K562 (cell line): ENCODE data around the gene LRRC39. TPM values are rescaled to one million over a fixed set of nuclear protein-coding genes. Genes with fewer than 3 reads are reported as not detected.

Experiments
- DPF2 ChIP-seq: fragments of 450-650 bp; IDR thresholded peaks from 2 replicates; pipeline ENCODE4 v1.6.1; 2016
- KLF10 ChIP-seq: fragments of 250-450 bp; sonication (Bioruptor Pico); IDR thresholded peaks from 2 replicates; pipeline ENCODE4 v1.6.1; 2021; ENCODE audit warnings: matching md5 sums
- NR3C1 ChIP-seq: sonication (generic); formaldehyde crosslinking; IDR thresholded peaks from 2 replicates; pipeline ENCODE4 v1.8.1; 2022; ENCODE audit warnings: missing genetic modification reagents
- SMAD1 ChIP-seq: fragments of 150-350 bp; IDR thresholded peaks from 2 replicates; pipeline ENCODE4 v1.6.1; 2014; ENCODE audit warnings: low read length, low read depth; ENCODE audit not compliant: partially characterized antibody
- SMC3 ChIP-seq: conservative IDR thresholded peaks from 2 replicates; pipeline ENCODE4 v1.6.1; 2011; ENCODE audit warnings: low read depth, low read length, improper control_type of control experiment; ENCODE audit not compliant: insufficient read depth
- TAF7 ChIP-seq: fragments of 450-650 bp; IDR thresholded peaks from 2 replicates; pipeline ENCODE4 v1.6.1; 2016; ENCODE audit warnings: missing genetic modification characterization, missing compliant biosample characterization
- ZKSCAN3 ChIP-seq: fragments of 250-450 bp; sonication (Bioruptor Pico); IDR thresholded peaks from 2 replicates; pipeline ENCODE4 v1.4.0; 2020
- ZKSCAN8 ChIP-seq: fragments of 200-800 bp; sonication (Bioruptor generic); IDR thresholded peaks from 2 replicates; pipeline ENCODE4 v1.6.1; 2016; ENCODE audit warnings: missing genetic modification characterization, missing compliant biosample characterization
- ZNF133 ChIP-seq: fragments of 250-450 bp; sonication (Bioruptor Pico); IDR thresholded peaks from 2 replicates; pipeline ENCODE4 v1.4.0; 2020; ENCODE audit warnings: mild to moderate bottlenecking
- ZNF224 ChIP-seq: sonication (generic); formaldehyde crosslinking; IDR thresholded peaks from 2 replicates; pipeline ENCODE4 v1.8.0; 2022; ENCODE audit warnings: mild to moderate bottlenecking, missing genetic modification reagents
- ZNF707 ChIP-seq: fragments of 250-450 bp; sonication (Bioruptor Pico); conservative IDR thresholded peaks from 2 replicates; pipeline ENCODE4 v1.8.0; 2022; ENCODE audit warnings: inconsistent platforms, mild to moderate bottlenecking, moderate library complexity
- ZNF780A ChIP-seq: fragments of 250-450 bp; sonication (Bioruptor Pico); IDR thresholded peaks from 2 replicates; pipeline ENCODE4 v1.5.0; 2021; ENCODE audit warnings: mild to moderate bottlenecking
- polyA plus RNA-seq, 8 experiments: library from polyadenylated mRNA; depleted of rRNA in 4 of 8; stranded (reverse) in 5 of 8; unstranded in 3 of 8; fragments of >200 nt; fragmentation: Nextera tagmentation in 2 of 8; fragmentation: Illumina TruSeq in 1 of 8; extraction: Ambion mirVana in 2 of 8; extraction: Trizol in 1 of 8; gene quantifications; 2 replicates each; pipeline versions ENCODE4 v1.2.1 to v1.2.3, GENCODE V29; 2011 to 2014; ENCODE audit warnings: inconsistent platforms in 1 of 8, missing spikeins in 1 of 8
- total RNA-seq, 7 experiments: library from RNA; depleted of rRNA in 6 of 7; stranded (reverse); fragments of >200 nt in 6 of 7; fragmentation: Illumina TruSeq in 2 of 7; extraction: Trizol in 2 of 7; gene quantifications; 2 replicates each; pipeline versions ENCODE4 v1.2.1 to v1.2.3, GENCODE V29; 2011 to 2021; ENCODE audit warnings: low replicate concordance in 1 of 7
- TF ChIP-seq, protein P1 (sequence below): fragments of 250-450 bp; sonication (Bioruptor Pico); IDR thresholded peaks from 2 replicates; pipeline ENCODE4 v1.8.0; 2021; ENCODE audit warnings: mild to moderate bottlenecking, moderate library complexity
- TF ChIP-seq, protein P2 (sequence below): fragments of 450-650 bp; formaldehyde crosslinking; conservative IDR thresholded peaks from 2 replicates; pipeline ENCODE4 v1.4.0; 2022; ENCODE audit warnings: mild to moderate bottlenecking, missing genetic modification characterization
- TF ChIP-seq, protein P3 (sequence below): fragments of 450-650 bp; formaldehyde crosslinking; IDR thresholded peaks from 2 replicates; pipeline ENCODE4 v1.4.0; 2020; ENCODE audit warnings: mild to moderate bottlenecking, moderate library complexity
- TF ChIP-seq, protein P4 (sequence below): fragments of 450-650 bp; IDR thresholded peaks from 2 replicates; pipeline ENCODE4 v1.7.1; 2018; ENCODE audit warnings: mild to moderate bottlenecking, low read depth; ENCODE audit not compliant: partially characterized antibody
- TF ChIP-seq, protein P5 (sequence below): fragments of 450-650 bp; IDR thresholded peaks from 2 replicates; pipeline ENCODE4 v1.6.1; 2018; ENCODE audit not compliant: partially characterized antibody

The LRRC39 gene
- total and polyA plus RNA-seq, 9 of the 15 experiments (the other 6 are each of a cell fraction or from before 2014, with no cell fraction given), result 1.00 to 3.1 (median 1.3) TPM

DNA sequence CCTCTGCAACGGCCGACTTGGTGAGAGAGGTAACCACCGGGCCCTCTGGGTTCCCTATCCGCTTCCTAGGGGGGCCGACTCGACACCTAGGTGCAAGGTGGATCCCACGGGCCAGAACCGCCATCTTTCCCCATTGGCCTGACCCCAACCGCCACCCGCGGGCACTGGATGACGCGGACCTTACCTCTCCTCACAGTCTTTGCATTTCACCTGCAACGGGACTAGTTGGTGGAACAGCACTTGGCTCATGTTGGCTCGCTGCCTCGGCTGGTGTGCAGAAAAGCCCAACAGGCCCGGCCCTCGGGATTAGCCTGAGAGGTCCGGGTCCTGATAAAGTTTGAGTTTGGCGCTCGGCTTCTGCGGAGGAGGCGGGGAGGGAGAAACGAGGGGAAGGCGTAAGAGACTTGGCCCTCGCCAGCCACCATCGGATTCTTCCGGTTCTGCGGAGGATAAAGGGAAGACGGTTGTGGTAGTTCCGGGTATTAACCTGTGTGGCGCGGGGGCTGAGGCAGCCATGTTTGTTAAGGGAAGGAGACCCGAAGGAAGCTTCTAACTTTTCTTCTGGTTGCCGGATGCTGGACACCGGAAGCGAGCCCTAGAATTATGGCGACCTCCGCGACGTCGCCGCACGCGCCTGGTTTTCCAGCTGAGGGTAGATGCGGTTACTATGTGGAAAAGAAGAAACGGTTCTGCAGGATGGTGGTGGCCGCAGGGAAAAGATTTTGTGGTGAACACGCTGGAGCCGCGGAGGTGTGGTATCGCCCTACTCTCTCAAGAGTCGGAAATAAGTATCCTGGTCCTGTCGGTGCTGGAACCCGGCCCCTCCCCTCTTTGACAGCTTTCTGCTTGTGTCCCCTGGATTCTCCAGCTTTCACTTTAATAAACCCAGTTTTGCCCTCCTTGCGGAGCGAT lies 45.2 kb downstream of the LRRC39 start, which contains the start of the genes SASS6 and TRMT13 (continued):
- TF ChIP-seq, protein P1, sequence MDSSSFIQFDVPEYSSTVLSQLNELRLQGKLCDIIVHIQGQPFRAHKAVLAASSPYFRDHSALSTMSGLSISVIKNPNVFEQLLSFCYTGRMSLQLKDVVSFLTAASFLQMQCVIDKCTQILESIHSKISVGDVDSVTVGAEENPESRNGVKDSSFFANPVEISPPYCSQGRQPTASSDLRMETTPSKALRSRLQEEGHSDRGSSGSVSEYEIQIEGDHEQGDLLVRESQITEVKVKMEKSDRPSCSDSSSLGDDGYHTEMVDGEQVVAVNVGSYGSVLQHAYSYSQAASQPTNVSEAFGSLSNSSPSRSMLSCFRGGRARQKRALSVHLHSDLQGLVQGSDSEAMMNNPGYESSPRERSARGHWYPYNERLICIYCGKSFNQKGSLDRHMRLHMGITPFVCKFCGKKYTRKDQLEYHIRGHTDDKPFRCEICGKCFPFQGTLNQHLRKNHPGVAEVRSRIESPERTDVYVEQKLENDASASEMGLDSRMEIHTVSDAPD (CRISPR knock-in tag), result no peak
- TF ChIP-seq ZNF224 (CRISPR knock-in tag) (no peak), ZNF780A (CRISPR knock-in tag) (no peak), KLF10 (CRISPR knock-in tag) (no peak), TAF7 (tag) (peak; percentile 13; the same call in 1 of the 2 replicates), ZKSCAN3 (CRISPR knock-in tag) (no peak), DPF2 (peak; percentile 56; the same call in 1 of the 2 replicates), SMAD1 (peak; percentile 23), ZNF133 (CRISPR knock-in tag) (no peak), SMC3 (no peak), NR3C1 (CRISPR knock-in tag) (no peak), ZNF707 (CRISPR knock-in tag) (no peak), ZKSCAN8 (no peak)
- TF ChIP-seq, protein P2, sequence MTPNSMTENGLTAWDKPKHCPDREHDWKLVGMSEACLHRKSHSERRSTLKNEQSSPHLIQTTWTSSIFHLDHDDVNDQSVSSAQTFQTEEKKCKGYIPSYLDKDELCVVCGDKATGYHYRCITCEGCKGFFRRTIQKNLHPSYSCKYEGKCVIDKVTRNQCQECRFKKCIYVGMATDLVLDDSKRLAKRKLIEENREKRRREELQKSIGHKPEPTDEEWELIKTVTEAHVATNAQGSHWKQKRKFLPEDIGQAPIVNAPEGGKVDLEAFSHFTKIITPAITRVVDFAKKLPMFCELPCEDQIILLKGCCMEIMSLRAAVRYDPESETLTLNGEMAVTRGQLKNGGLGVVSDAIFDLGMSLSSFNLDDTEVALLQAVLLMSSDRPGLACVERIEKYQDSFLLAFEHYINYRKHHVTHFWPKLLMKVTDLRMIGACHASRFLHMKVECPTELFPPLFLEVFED, result no peak
- TF ChIP-seq, protein P3, sequence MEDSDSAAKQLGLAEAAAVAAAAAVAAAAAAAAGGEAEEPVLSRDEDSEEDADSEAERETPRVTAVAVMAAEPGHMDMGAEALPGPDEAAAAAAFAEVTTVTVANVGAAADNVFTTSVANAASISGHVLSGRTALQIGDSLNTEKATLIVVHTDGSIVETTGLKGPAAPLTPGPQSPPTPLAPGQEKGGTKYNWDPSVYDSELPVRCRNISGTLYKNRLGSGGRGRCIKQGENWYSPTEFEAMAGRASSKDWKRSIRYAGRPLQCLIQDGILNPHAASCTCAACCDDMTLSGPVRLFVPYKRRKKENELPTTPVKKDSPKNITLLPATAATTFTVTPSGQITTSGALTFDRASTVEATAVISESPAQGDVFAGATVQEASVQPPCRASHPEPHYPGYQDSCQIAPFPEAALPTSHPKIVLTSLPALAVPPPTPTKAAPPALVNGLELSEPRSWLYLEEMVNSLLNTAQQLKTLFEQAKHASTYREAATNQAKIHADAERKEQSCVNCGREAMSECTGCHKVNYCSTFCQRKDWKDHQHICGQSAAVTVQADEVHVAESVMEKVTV, result no peak
- TF ChIP-seq, protein P4, sequence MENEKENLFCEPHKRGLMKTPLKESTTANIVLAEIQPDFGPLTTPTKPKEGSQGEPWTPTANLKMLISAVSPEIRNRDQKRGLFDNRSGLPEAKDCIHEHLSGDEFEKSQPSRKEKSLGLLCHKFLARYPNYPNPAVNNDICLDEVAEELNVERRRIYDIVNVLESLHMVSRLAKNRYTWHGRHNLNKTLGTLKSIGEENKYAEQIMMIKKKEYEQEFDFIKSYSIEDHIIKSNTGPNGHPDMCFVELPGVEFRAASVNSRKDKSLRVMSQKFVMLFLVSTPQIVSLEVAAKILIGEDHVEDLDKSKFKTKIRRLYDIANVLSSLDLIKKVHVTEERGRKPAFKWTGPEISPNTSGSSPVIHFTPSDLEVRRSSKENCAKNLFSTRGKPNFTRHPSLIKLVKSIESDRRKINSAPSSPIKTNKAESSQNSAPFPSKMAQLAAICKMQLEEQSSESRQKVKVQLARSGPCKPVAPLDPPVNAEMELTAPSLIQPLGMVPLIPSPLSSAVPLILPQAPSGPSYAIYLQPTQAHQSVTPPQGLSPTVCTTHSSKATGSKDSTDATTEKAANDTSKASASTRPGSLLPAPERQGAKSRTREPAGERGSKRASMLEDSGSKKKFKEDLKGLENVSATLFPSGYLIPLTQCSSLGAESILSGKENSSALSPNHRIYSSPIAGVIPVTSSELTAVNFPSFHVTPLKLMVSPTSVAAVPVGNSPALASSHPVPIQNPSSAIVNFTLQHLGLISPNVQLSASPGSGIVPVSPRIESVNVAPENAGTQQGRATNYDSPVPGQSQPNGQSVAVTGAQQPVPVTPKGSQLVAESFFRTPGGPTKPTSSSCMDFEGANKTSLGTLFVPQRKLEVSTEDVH, result peak; percentile 92
- TF ChIP-seq, protein P5, sequence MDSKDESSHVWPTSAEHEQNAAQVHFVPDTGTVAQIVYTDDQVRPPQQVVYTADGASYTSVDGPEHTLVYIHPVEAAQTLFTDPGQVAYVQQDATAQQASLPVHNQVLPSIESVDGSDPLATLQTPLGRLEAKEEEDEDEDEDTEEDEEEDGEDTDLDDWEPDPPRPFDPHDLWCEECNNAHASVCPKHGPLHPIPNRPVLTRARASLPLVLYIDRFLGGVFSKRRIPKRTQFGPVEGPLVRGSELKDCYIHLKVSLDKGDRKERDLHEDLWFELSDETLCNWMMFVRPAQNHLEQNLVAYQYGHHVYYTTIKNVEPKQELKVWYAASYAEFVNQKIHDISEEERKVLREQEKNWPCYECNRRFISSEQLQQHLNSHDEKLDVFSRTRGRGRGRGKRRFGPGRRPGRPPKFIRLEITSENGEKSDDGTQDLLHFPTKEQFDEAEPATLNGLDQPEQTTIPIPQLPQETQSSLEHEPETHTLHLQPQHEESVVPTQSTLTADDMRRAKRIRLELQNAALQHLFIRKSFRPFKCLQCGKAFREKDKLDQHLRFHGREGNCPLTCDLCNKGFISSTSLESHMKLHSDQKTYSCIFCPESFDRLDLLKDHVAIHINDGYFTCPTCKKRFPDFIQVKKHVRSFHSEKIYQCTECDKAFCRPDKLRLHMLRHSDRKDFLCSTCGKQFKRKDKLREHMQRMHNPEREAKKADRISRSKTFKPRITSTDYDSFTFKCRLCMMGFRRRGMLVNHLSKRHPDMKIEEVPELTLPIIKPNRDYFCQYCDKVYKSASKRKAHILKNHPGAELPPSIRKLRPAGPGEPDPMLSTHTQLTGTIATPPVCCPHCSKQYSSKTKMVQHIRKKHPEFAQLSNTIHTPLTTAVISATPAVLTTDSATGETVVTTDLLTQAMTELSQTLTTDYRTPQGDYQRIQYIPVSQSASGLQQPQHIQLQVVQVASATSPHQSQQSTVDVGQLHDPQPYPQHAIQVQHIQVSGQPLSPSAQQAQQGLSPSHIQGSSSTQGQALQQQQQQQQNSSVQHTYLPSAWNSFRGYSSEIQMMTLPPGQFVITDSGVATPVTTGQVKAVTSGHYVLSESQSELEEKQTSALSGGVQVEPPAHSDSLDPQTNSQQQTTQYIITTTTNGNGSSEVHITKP, result peak; percentile 85
